Left kidney (tissue), 2 donors: ENCODE data around the gene KLHL2. TPM values are rescaled to one million over a fixed set of nuclear protein-coding genes. Genes with fewer than 3 reads are reported as not detected.
"Not testable (repeated sequence)": the region's sequence is repeated elsewhere in the genome, so short reads cannot be mapped to it uniquely, and the experiment has no call there.

ENCODE experiments used
- DNase-seq: peaks from one replicate; pipeline ENCODE4 v3.0.0-alpha.2; 2013
- polyA plus RNA-seq: library from polyadenylated mRNA; unstranded; fragments of 120-200 nt; gene quantifications from one replicate; pipeline ENCODE4 v1.2.1, GENCODE V29; 2013; ENCODE audit not compliant: insufficient read length

Gene KLHL2
- polyA plus RNA-seq, 1 donor = 23.9 TPM

GRCh38 chr4:165229490-165230200 is 22.3 kb downstream of the KLHL2 start:
- DNase-seq = not testable (repeated sequence)

DNA sequence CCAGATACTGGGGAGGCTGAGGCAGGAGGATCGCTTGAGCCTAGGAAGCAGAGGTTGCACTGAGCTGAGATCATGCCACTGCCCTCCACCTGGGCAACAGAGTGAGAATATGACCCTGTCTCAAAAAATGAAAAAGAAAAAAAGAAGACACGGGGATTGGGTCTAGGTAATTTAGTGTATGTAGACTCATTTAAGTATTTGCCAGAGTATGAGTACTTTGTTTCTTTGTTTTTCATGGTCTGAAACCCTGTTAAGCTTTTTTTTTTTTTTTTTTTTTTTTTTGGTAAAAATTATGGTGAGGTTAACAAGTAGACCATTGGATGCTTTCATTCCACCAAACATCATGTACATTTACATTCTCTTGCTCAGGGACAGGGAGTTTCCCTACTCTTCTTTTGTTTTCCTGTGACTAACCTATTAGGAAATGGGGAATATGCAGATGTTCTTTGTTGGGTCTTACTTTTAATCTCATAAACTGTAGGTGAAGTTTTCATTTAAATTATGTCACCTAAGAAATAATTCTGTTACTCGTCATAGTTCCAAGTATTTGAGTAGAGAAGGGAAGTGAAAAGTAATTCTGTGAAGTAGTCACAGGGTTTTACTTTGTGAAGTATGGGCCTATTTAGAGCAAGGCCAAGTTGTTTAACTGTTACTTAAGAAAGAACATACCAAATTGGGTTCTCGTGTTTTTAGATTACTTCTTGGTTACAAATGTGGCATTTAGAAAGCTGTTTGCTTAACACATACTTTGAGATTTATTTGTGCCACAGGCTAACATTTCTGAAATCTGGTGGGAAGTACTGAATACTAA is 25.5 kb downstream of the KLHL2 start:
- not testable (repeated sequence) for DNase-seq

DNA sequence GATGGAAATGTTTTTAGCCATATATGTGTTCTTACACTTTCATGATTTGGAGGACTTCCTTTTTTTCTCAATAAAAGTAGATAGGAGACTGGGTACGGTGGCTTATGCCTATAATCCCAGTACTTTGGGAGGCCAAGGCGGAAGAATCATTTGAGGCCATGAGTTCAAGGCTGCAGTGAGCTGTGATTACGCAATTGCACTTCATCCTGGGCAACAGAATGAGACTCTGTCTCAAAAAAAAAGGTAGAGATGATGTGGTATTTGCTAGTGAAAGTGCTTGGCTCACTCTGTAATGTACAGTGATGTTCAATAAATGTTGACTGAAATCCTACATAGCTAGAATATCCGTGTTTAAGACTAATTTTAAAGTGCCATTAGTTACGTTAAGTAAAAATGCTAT is 27.4 kb downstream of the KLHL2 start:
- no peak for DNase-seq

DNA sequence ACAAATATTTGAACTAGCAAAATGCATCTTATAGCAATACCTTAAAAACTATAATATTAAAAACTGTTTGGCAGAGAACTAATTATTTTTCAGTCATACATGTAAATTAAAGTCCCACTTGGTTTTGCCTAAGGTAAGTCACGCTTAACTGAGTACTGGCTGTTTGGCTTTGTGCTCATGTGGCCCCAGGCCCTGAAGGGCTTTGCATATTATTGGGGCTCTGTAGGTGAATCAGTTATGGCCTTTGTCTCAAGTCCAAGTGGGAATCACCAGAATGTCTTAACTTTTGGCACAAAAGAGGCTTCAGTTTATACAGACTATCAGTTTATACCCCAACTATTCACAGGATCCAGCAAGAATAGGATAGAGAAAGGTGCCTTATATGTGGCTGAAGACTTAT is 29.5 kb downstream of the KLHL2 start:
- not testable (repeated sequence) for DNase-seq

DNA sequence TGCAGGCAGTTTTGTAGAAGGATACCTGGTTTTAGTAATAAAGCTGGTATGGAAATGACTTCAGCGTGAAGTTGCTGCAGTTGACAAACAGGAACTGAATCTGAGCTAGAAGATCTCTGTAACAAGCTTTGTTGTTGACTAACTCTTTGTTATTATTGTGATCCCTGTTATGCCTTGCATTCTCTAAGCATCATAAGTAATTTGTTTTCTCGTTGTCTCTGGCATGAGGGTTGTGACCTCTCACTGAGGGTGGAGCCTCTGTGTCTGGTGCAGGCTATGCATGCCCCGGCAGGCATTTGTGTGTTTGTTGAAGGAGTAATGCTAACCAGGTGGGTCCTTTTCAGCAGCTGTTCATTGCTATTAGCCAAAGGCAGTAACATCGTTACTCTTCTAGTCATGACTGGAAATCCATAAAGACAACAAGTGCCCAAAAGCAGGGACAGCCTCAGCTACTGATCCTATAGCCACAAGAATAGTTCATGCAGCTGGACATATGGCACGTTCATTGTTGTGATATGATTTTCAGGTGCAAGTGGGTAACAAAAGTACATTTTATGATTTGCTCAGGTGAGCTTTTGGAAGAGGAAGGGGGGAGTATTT is 30.8 kb downstream of the KLHL2 start:
- not testable (repeated sequence) for DNase-seq

- DNase-seq = not testable (repeated sequence)
Measured at GRCh38 chr4:165240761-165241160, 33.4 kb downstream of the KLHL2 start.

DNA sequence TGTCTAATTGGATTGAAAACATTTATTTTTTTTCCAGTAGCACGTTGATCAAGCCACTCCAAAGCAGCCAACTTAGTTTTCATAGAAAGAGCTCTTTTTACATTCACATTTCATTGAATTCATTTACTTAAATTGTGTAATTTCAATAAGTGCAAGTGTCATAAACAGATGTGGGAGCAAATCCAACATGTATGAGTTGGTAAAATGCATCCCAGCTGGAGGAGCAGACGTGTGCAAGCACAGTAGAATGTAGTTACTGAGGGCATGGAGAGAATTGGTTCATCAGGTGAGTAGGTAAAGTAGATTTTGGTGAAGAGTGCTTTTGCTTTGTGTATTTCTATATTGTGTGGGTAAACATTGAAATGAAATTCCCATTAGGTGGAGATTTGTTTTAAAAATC is 36.8 kb downstream of the KLHL2 start:
- not testable (repeated sequence) for DNase-seq

DNA sequence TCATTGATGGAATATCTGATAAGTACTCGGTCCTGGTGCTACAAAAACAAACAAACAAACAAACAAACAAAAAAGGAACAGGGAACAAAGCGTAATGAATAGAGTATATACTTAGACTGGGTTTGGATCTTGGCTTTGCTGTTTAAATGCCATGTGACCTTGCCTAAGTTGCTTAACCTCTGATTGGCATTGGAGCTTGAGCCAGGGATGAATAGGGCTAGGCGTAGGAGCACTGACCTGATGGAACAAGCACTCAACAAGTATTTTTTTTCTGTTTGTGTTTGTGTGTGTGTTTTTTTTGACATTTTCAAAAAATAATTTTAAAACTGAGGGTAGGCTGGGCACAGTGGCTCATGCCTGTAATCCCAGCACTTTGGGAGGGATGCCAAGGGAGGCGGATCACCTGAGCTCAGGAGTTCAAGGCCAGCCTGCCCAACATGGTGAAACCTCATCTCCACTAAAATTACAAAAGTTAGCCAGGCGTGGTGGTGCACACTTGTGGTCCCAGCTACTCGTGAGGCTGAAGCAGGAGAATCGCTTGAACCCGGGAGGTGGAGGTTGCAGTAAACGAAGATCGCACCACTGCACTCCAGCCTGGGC is 37.3 kb downstream of the KLHL2 start:
- DNase-seq = not testable (repeated sequence)

DNA sequence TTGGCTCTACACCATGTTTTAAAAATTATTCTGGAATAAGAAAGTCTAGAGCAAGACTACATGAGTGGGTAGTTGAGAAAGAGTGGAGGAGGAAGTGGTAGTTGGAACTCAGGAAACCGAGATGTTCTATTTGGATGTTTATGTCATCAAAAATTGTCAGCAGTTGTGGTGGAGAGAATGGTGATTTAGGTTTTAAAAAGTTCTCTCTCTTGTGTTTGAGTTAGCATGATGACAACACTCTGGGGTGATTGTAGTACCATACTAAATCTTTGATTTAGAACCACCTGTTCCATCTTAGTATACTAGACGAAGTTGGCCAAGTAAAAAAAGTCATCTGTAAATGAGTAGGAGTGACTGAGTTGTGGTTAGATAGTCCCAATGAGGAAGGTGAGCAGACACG is 40.7 kb downstream of the KLHL2 start:
- no peak for DNase-seq

DNA sequence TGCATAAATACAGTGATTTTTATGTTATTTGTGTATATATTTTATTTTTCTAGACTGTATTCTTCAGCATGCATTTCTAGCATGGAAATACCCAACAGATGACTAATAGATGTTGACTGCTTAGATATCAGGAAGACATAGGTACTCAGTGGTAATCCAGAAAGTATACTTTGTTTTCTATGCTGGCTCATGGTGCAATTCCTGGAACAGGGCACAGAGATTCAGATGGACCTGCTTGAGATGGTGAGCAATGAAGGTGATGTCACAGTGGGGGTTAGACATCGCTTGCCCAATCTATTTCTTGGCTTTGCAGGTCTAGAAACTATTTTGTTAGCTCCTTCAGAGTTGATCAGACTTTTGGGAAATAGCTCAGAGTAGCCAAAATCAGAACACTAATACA is 41.5 kb downstream of the KLHL2 start:
- not testable (repeated sequence) for DNase-seq

DNA sequence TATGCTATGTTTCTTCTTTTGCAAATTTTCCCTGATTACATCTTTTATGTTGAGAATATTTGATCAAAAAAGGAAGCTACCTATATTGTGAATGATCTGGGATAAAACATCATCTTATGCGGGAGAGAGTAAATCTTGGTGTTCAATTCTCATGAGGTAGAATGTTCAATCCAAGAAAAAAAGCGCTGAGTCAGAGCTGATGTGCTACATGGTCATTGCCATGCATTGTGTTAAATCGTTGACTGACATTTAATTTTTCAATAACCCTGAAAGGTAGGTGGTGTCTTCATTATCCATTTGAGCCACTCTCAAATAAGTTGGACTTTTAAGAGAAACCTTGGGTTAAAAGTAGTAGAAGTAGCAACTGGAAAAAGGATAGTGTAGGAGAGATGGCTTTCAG is 47.4 kb downstream of the KLHL2 start:
- not testable (repeated sequence) for DNase-seq

- DNase-seq = not testable (repeated sequence)
Measured at GRCh38 chr4:165255439-165255838, 48.1 kb downstream of the KLHL2 start.

DNA sequence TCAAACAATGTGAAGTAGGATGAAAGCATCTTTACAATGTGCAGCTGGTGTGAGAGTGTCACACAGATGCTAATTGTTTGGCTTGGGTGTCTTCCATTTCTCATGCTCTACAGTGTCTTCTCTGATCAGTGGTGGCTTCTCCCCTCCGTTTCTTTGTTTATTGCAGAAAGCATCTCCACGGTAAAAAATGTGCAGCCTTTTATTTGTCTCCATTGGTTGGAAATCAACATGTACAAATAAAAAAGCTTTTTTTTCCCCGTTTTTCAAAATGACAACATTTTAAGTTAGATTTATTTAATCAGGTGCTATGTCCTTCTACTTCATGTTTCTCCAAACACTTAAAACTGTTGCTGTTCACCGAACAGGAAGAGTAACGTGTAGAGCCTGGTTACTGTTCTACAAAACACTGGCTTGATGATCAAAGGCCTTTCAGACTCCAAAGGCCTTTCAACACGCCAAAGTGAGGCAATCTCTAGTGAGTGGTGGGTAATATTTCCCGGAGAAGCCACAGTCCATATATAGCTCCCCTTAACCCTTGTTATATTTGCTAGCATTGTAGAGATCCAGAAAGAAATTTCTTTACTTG is 48.8 kb downstream of the KLHL2 start:
- DNase-seq = not testable (repeated sequence)

- not testable (repeated sequence) for DNase-seq
Measured at GRCh38 chr4:165259776-165260175, 52.4 kb downstream of the KLHL2 start.

DNA sequence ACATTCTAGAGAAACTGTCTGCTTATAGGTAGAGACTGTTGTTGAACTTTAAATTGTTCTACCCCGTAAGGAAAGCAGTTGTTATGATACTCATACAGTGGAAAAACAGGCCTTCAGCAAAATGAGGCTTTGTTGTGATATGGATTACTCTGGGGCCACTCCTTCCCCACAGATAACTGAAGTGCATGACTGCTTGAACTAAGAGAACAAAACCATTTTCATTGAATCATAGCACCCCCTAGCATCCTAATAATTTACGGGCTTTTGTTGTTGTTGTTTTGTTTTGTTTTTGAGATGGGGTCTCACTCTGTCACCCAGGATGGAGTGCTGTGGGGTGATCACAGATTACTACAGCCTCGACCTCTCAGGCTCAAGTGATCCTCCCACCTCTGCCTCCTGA is 54.9 kb downstream of the KLHL2 start:
- DNase-seq = not testable (repeated sequence)

DNA sequence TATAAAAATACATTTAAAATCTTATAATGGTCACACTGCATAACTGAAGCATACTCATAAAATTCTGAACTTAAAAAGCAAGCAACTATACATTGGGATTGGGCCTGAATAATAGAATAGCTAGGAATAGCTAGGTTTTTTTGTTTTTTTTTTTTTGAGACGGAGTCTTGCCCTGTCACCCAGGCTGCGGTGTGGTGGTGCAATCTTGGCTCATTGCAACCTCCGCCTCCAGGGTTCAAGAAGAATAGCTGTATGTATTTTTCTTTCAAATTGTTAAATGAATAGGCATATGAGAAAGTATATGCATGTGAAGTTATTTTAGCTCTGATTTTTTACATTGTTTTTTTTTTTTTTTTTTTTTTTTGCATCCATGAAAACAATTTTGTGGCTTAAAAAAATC is 56.1 kb downstream of the KLHL2 start:
- not testable (repeated sequence) for DNase-seq

DNA sequence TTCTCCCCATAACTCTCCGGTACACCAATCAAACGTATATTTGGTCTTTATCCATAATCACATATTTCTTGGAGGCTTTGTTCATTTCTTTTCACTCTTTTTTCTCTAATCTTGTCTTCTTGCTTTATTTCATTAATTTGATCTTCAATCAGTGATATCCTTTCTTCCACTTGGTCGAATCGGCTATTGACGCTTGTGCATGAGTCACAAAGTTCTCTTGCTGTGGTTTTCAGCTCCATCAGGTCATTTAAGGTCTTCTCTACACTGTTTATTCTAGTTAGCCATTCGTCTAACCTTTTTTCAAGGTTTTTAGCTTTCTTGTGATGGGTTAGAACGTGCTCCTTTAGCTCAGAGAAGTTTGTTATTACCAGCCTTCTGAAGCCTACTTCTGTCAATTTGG is 62.6 kb downstream of the KLHL2 start:
- not testable (repeated sequence) for DNase-seq

DNA sequence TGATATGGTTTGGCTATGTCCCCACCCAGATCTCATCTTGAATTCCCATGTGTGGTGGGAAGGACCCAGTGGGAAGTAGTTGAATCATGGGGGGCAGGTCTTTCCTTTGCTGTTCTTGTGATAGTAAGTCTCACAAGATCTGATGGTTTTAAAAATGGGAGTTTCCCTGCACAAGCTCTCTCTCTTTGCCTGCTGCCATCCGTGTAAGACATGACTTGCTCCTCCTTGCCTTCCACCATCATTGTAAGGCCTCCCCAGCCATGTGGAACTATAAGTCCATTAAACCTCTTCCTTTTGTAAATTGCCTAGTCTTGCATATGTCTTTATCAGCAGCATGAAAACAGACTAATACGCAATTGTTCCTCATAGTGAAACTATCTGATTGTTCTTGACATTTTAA is 66.1 kb downstream of the KLHL2 start:
- not testable (repeated sequence) for DNase-seq

- DNase-seq = not testable (repeated sequence)
Measured at GRCh38 chr4:165275357-165275756, 68.0 kb downstream of the KLHL2 start.

DNA sequence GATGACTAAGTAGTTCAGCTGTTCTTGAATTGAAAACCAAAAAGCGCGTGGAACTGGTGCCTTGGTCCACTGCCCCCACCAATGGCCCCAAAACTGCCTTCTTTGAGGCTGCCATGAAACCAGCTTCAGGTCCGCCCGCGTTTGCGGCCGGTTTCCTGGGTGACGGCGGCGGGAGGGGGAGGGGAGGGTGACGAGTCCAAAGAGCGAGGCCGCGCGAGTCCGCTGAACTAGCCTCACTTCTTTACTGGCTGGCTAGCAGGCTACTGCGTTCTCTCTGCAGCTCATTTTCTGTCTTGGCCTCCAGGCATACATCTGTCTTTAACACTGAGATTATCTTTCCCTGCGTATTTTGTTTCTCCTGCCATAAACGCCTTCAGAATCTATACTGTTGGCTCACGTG is 72.2 kb downstream of the KLHL2 start:
- not testable (repeated sequence) for DNase-seq

DNA sequence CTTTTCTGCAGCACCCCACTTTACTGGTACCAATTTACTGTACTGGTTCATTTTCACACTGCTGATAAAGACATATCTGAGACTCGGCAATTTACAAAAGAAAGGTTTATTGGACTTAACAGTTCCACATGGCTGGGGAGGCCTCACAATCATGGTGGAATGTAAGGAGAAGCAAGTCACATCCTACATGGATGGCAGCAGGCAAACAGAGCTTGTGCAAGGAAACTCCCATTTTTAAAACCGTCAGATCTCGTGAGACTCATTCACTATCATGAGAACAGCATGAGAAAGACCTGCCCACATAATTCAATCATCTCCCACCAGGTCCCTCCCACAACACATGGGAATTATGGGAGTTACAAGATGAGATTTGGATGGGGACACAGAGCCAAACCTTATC is 77.3 kb downstream of the KLHL2 start:
- not testable (repeated sequence) for DNase-seq
